Medulla oblongata (tissue), 1 donor: ENCODE measurements around the gene ASTN2.
A peak's percentile ranks its signal among the peaks of the same experiment; 100 is the strongest.

ENCODE experiments used
- DNase-seq: peaks from one replicate; pipeline ENCODE4 v3.0.0-alpha.2; 2015; ENCODE audit errors: extremely low spot score

Gene ASTN2

GRCh38 chr9:117414906-117415331, at the start of gene ASTN2:
ASTN2 (minus strand) TSS chr9:117415057; CDS start chr9:117414938, 119 bp downstream.
- DNase-seq, result peak; percentile 48

DNA sequence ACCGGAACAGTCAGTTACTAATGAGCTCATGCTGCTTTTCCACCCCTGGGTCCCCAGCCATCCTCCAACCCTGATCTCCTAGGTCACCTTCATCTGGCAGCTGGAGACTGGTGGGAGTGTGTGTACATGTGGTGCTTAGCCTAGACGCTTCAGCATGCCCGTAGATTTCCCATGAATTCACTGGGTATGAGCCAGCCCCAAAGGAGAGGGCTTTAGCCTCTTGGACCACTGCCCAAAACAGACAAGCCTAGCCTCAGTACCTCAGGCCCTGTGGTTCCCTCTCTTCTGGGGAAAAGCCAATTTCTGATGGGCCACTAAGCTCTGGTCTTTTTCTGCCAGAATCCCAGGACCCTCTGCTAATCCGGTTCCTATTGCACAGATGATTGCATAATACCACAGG, 48.0 kb upstream of the ASTN2 start:
- DNase-seq, result no peak

DNA sequence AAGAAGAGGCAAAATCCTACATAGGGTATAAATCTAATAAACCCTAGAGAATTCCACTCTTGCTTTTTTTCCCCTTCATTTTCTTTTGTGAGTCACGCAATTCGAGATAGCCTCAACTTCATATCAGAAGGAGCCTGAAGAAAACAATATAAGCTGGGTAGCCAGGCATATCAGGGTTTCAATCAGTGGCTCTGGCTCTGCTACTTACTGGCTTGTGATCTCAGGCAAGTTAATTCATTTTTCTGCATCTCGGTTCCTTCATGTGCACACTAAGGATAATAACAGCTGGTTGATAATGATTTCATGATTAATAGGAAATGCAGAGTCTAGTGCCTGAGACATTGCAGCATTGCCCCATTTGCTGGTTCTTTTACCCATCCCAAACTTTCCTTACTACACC, 46.5 kb upstream of the ASTN2 start:
- no peak for DNase-seq

- no peak for DNase-seq
Observed at GRCh38 chr9:117460743-117461142, 45.9 kb upstream of the ASTN2 start.

DNA sequence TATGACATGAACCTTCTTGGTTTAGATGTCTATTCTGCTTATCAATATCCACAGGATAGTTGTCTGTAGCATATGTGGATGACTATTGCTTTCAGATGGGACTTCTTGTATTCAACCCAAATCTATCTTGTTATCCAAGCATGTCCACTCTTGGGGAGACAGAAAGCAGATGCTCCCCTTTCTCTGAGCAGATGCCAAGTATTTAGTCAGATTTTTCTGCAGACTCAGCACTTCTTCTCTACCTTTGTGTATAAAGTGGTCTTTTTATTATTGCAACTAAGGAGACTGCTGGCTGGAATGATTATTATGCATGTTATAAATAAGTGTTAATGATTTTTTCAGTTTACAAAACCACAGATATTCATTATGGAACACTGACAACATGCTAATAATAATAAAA, 45.1 kb upstream of the ASTN2 start:
- no peak for DNase-seq

DNA sequence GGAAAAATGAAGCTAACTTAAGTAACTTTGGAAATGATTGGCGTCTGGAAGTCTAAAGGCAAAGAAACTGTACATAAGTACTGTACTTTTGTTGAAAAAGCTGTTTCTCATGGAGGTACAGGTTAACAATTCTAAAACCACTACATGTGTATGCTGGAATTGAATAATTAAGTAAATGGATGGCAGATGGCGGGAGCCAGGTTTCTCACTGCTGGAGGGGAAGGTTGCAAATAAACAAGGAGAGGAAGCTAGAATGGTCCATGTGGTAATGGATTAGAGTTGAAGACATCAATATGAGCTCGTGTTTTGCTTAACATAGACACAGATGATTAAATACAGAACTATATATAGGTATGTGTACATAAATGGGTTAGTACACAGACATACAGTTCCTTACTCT, 43.2 kb upstream of the ASTN2 start:
- DNase-seq, result no peak

DNA sequence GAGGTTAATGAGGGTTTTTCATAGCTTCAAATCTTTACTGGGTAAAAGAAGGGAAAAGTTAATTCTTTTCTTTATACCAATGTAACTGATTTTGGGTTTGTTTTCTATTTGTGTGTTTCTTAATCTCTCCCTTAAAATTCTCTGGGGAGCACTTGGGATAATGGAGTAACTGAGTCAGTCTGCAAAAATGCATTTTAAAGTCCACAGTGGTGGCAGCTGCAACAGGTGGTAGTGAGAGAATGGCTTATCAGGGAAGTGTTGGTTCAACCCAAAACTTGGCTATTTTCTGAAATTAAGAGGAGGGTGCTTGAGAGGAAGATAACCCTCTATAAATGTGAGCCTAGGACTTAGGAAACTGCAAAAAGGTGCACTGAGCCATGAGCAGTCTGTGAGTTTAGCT, 39.9 kb upstream of the ASTN2 start:
- DNase-seq, result no peak

- no peak for DNase-seq
Observed at GRCh38 chr9:117453737-117454136, 38.9 kb upstream of the ASTN2 start.

- no peak for DNase-seq
Observed at GRCh38 chr9:117451311-117451710, 36.5 kb upstream of the ASTN2 start.

DNA sequence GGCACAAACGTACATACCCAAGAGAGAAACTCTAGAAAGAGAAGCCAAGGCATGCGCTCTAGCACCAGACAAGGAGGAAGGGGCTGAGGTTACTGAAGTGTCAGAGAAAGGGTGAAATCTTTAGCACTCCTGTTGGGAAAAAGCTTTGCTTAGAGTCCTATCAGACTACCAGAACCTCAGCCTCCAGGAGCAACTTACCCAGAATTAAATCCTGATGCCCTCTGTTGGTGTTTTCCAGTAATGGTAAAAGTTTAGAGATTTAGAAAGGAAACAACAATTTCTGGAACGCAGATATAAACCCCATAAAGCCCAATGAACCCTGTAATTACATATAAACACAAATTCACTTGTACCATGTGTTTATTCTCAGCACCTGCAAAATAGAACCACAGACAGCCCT, 33.2 kb upstream of the ASTN2 start:
- no peak for DNase-seq

DNA sequence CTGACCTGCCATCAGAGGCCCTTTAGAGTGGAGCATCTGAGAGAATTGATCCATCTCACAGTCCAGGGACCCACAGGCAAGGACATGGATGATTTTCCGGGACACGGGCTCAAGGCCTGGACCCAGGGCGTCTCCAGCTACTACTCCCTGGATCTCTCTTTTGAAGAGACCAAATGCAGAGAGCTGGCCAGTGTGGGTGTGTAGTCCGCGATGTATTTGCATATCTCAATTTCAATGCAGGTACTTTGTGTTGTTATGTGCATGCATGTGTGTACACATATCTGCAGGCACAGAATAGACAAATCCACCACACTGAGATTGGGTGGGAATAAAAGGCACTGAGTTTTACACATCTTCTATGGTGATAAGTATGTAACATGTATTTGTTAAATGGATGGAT, 30.8 kb upstream of the ASTN2 start:
- no peak for DNase-seq

DNA sequence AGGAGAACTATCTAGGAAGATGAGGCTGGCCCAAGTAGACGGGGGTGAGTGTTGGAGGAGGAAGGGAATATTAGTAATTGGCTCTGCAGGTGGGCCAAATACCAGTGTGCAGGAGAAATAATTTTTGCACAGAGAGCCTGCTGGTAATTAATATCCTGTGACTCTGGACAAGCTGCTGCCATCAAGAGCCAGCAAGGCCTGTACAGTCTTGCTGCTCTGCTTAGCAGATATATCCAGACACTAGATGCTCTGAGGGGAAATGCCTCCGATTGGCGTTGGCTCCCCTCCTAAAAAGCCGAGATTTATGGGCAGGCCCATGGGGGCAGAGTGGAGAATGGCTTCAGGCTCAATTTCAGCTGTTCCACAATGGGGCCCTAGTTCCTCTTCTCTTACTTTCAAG, 29.6 kb upstream of the ASTN2 start:
- DNase-seq, result no peak

GRCh38 chr9:117437283-117437682, 22.4 kb upstream of the ASTN2 start:
- DNase-seq, result no peak

DNA sequence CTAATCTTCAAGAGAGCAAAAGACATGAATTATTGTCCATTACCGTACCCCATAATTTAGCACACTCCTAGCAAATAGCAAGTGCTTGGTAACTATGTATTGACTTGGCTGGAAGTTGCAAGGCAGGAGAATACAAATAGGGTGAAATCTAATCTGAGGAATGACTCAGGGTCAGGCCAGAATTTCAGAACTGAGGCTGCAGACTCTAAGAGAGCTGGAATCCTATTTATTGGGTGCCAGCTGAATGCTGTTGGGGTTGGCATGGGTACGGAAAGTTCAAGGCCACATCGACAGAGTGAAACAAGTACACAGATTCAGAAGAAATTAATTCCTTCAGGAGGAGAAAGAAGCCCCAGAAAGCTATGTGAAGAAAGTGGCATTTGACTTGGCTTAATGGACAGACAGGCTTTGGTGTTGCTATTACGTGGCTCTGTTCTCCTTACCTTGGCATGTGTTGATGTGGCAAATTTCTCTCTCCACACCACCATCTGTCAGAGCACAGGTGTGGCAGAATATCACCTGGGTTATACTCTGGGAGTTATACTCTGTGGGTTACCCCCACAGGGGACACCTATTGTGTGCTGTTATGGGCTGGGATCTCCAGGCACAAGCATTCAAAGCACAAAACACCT, 20.9 kb upstream of the ASTN2 start:
- no peak for DNase-seq

- no peak for DNase-seq
Observed at GRCh38 chr9:117434566-117434965, 19.7 kb upstream of the ASTN2 start.

DNA sequence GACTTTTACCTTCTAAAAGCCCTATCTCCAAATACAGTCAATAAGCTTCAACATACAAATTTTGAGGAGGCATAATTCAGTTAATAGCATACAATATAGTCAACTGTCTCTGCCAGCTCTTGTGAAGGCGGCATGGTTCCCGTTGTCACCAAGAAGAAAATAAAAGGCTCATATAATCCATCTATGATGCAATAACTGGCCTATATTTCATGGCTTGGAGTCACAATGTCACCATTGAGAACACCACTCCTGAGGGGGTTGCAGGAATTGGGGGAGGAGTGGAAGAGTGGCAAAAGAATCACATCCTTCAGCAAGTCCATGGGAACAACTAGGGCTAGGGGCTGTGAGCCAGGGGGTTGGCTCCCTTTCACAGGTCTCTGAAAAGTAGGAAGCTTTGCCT, 16.0 kb upstream of the ASTN2 start:
- no peak for DNase-seq

- DNase-seq, result no peak
Observed at GRCh38 chr9:117427357-117427913, 12.6 kb upstream of the ASTN2 start.

GRCh38 chr9:117425566-117425965, 10.7 kb upstream of the ASTN2 start:
- DNase-seq, result no peak

DNA sequence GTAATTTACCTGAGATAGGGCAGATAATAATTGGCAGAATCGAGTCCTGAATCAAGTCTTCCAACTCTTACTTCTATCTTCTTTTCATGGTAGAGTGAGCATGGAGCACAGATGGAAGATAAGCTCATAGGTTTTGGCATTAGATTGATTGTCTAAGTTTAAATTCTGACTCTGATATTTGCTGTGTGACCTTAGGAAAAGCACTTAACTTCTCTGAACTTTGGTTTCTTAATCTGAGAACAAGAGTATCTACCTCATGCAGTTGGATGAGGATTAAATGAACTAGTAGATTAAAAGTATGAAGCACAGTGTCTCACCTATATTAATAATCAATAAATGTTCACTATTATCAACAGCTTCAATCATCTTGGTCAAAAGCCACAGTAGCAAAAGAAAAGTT, 9.4 kb upstream of the ASTN2 start:
- no peak for DNase-seq

- no peak for DNase-seq
Observed at GRCh38 chr9:117418111-117418510, 3.3 kb upstream of the ASTN2 start.

DNA sequence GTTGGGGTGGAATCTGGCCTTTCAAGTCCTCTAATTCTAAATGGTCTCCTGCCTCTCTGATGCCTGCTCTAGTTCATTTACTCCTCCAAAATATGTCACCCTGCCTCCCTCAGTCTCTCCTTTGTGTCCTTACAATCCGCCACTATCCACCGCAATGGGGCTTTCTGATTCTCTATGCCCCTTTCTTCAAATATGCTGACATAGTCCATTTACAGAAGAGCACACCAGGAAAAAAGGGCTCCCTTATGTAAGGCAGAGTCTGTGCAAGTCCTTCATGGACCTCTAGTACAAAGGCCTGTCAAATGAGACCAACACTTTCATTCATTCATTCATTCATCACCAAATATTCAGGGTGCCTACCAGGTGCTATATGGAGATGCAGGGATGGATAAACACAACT, 2.0 kb upstream of the ASTN2 start:
- peak; percentile 23 for DNase-seq

DNA sequence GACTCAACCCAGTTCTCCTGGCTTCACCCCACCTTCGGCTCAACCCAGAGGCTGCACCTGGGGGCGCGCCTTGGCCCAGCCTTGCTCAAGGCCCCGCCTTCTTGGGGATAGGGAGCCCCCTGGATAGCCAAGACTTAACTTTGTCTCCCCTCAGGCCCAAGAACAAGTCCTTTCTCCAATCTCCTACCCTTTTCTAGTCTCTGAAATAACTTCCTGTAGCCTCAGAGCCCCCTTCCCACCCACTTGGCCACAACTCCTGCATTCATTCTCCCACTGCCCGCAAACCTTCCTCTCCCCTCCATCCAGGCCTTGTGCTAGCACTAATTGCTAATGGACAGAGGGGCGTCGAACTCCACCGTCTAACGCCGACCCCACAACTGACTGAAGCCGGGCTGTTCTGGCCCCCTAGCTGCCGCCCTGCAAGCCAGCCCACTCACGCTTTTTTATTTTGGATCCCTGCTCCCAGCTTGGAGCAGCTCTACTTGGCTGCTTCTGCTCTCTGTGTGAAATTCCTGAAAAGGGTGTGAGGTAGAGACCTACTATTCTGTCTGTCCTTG, 579 bp upstream of the ASTN2 start:
- DNase-seq, result peak; percentile 20

GRCh38 chr9:117414220-117414905, 494 bp downstream of the ASTN2 start:
- DNase-seq, result peak; percentile 46
